ENCODE measurements around the gene UBXN1. TPM values are rescaled to one million over a fixed set of nuclear protein-coding genes. Genes with fewer than 3 reads are reported as not detected.
"Not testable (repeated sequence)": the region's sequence is repeated elsewhere in the genome, so short reads cannot be mapped to it uniquely, and the experiment has no call there.

UBXN1 gene
- total RNA-seq, 1 donor from 2014 or later, result 113 TPM

GRCh38 chr11:62654297-62654696, 24.6 kb downstream of the UBXN1 start:
- H3K27ac Mint-ChIP-seq, result peak overlapping the region; percentile 23
- H3K4me3 Mint-ChIP-seq, result peak overlapping the region; percentile 22
- no peaks in the 10 kb centered on the region for H3K9me3 Mint-ChIP-seq
- peaks cover 15% of the 10 kb centered on the region for H3K4me1 Mint-ChIP-seq (ENCODE audit: unreplicated experiment)
- no peaks in the 10 kb centered on the region for H3K36me3 Mint-ChIP-seq
- no peak for DNase-seq (ENCODE audit: extremely low spot score, unreplicated experiment)
- no peaks in the 10 kb centered on the region for H3K27me3 Mint-ChIP-seq
- no peak for TF ChIP-seq CTCF (conservative IDR thresholded peaks at IDR 0.05)

DNA sequence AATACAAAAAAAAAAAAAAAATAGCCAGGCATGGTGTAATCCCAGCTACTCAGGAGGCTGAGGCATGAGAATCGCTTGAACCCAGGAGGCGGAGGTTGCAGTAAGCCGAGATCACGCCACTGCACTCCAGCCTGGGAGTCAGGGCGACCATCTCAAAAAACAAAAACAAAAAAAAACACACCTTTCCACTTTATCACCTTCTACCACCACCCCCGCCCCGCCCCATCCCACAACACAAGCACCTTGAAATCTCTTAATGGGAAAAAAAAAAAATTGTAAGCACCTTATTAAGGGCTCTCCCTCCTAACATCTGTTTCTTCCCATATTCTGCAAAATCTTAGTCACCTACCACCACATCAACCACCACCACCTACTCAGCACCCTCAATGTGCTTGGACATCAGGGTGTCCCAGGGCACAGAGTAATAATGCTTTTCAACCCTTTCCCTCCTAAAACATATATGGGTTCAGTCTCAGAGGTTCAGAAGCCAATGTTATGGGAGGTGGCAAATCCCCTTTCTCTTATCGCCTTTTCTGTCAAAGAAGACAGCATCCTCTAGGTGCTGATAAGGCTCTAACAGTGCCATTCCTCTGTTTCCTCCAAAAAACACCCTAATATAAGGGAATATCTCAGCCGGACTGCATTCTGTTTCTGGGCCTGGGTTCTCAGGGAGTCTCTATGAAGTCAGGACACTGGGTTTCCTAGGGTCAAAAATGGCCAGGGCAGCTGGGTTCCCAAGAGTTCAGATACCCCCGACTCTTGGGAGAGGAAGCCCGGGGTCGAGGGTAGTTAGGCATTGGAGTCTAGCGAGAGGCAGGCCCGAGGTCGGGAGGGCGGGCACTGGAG, 26.5 kb downstream of the UBXN1 start:
- no peak for TF ChIP-seq CTCF (conservative IDR thresholded peaks at IDR 0.05)
- no peaks in the 10 kb centered on the region for H3K36me3 Mint-ChIP-seq

GRCh38 chr11:62650283-62650682, 28.6 kb downstream of the UBXN1 start:
- not testable (repeated sequence) for H3K4me3 Mint-ChIP-seq; H3K36me3 Mint-ChIP-seq; H3K27ac Mint-ChIP-seq; H3K9me3 Mint-ChIP-seq; H3K27me3 Mint-ChIP-seq; DNase-seq (ENCODE audit: extremely low spot score, unreplicated experiment)
- peaks cover 17% of the 10 kb centered on the region for H3K4me1 Mint-ChIP-seq (ENCODE audit: unreplicated experiment)

More for the DNA sequence above, 26.5 kb downstream of the UBXN1 start:
- Mint-ChIP-seq H3K27me3 (no peaks in the 10 kb centered on the region), H3K27ac (peak overlapping the region; percentile 97), H3K4me3 (peak overlapping the region; percentile 93), H3K9me3 (no peaks in the 10 kb centered on the region), H3K4me1 (ENCODE audit: unreplicated experiment) (peaks cover 15% of the 10 kb centered on the region)
- no peak for DNase-seq (ENCODE audit: extremely low spot score, unreplicated experiment)

GRCh38 chr11:62649486-62649885, 29.4 kb downstream of the UBXN1 start:
- H3K27me3 Mint-ChIP-seq, result no peaks in the 10 kb centered on the region
- peaks cover 17% of the 10 kb centered on the region for H3K4me1 Mint-ChIP-seq (ENCODE audit: unreplicated experiment)
- H3K36me3 Mint-ChIP-seq, result no peaks in the 10 kb centered on the region
- no peaks in the 10 kb centered on the region for H3K9me3 Mint-ChIP-seq
- H3K4me3 Mint-ChIP-seq, result peak overlapping the region; percentile 11
- H3K27ac Mint-ChIP-seq, result no peak overlapping the region
- no peak for DNase-seq (ENCODE audit: extremely low spot score, unreplicated experiment)
- no peak for TF ChIP-seq CTCF (conservative IDR thresholded peaks at IDR 0.05)

DNA sequence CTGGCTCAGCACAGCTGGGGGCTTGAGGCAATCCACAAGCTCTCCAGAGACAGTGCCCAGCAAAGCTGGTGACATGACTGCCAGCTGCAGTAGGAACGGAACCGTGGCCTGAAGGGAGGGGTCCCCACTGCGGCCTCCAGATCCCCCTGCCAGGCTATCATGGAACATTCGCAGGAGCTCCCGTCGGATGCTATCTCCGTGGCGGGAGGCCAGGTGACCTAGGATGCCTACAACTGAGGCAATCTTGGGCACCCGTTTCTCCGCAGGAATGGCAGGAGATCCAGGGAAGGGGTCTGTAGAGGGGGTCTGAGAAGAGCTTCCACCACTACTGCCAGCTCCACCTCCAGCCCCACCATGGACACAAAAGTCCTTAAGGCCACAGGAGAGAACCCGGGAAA, 29.9 kb downstream of the UBXN1 start:
- peaks cover 17% of the 10 kb centered on the region for H3K4me1 Mint-ChIP-seq (ENCODE audit: unreplicated experiment)
- TF ChIP-seq CTCF (conservative IDR thresholded peaks at IDR 0.05), result no peak
- H3K36me3 Mint-ChIP-seq, result no peaks in the 10 kb centered on the region
- H3K27ac Mint-ChIP-seq, result no peak overlapping the region
- no peaks in the 10 kb centered on the region for H3K9me3 Mint-ChIP-seq
- no peak for DNase-seq (ENCODE audit: extremely low spot score, unreplicated experiment)
- no peaks in the 10 kb centered on the region for H3K27me3 Mint-ChIP-seq
- H3K4me3 Mint-ChIP-seq, result no peak overlapping the region

DNA sequence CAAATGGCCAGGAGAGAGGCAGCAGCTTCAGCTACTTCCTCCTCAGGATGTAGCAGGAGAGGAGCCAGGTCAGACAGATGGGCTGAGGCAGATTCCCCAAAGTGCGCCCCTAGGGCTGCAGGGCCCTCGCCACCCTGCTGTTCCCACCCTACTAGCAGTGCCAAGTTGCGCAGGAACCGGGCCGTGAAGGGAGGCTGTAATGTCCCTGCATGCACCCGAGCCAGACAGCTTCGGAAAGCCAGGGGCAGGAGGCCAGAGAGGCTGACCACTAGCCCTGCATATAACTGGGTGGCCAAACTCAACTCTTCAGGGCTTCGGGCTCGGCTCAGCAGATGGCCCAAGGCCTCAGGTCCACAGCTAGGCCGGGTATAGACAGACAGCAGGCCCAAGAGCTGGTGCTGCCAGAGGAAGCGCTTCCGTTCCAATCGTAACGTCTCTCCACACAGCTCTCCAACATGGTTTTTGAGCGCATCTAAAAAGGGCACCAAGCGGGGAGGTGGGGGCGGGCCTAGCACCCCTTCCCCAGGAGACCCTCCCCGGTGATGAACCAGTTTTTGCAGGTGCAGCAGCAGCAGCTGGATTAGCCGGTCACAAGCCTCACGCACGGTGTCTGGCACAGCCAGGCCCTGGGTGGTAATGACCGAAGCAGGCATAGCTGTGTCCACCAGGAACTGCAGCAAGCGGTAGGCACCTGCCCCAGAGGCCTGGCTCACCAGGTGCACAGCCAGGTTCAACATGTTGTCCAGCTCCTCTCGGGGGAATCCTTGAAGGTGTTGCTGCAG, 30.5 kb downstream of the UBXN1 start:
- no peak overlapping the region for H3K4me3 Mint-ChIP-seq
- no peak overlapping the region for H3K27ac Mint-ChIP-seq
- peaks cover 14% of the 10 kb centered on the region for H3K4me1 Mint-ChIP-seq (ENCODE audit: unreplicated experiment)
- no peaks in the 10 kb centered on the region for H3K27me3 Mint-ChIP-seq
- no peak for TF ChIP-seq CTCF (conservative IDR thresholded peaks at IDR 0.05)
- no peak for DNase-seq (ENCODE audit: extremely low spot score, unreplicated experiment)
- no peaks in the 10 kb centered on the region for H3K9me3 Mint-ChIP-seq
- H3K36me3 Mint-ChIP-seq, result no peaks in the 10 kb centered on the region

Measured in type B pancreatic cell (in vitro differentiated cells).